Stimulated activated naive CD8-positive, alpha-beta T cell treated with anti-CD3 and anti-CD28 coated beads, Interleukin-15, amount 100 ng/mL, for 72 hours (primary cell): ENCODE results near the gene ATOH7.
"Not testable (repeated sequence)": the region's sequence is repeated elsewhere in the genome, so short reads cannot be mapped to it uniquely, and the experiment has no call there.

ENCODE experiments used
- ATAC-seq: fragments of 150-1000 bp; cut with Tn5 transposase; 2 replicates; pipeline ENCODE4 v1.10.0; 2021; ENCODE audit warnings: mild to moderate bottlenecking, moderate library complexity
- DNase-seq, 2 donors: peaks; one replicate each; pipeline ENCODE4 v3.0.0; 2021 to 2022
- H3K27ac Mint-ChIP-seq, 2 donors: one replicate each; pipeline ENCODE4 v1.8.0; 2022; ENCODE audit warnings: mild to moderate bottlenecking in 2 of 2, mixed read lengths in 2 of 2, moderate library complexity in 2 of 2
- H3K27me3 Mint-ChIP-seq: one replicate; pipeline ENCODE4 v1.8.0; 2022; ENCODE audit warnings: mixed read lengths
- H3K4me1 Mint-ChIP-seq: one replicate; pipeline ENCODE4 v1.8.0; 2022; ENCODE audit warnings: mild to moderate bottlenecking, mixed read lengths
- H3K4me3 Mint-ChIP-seq, 2 donors: one replicate each; pipeline ENCODE4 v1.8.0; 2022; ENCODE audit warnings: mild to moderate bottlenecking in 2 of 2, mixed read lengths in 2 of 2, moderate library complexity in 1 of 2
- H3K9me3 Mint-ChIP-seq, 2 donors: one replicate each; pipeline ENCODE4 v1.8.0; 2022; ENCODE audit warnings: mixed read lengths in 2 of 2

The ATOH7 gene

GRCh38 chr10:68212721-68213352, 19.1 kb downstream of the ATOH7 start:
- no peaks in the 10 kb centered on the region for H3K9me3 Mint-ChIP-seq
- H3K27ac Mint-ChIP-seq = no peak overlapping the region
- H3K4me1 Mint-ChIP-seq = peaks cover 6% of the 10 kb centered on the region
- peak; percentile 31 for ATAC-seq
- H3K4me3 Mint-ChIP-seq = no peak overlapping the region
- H3K27me3 Mint-ChIP-seq = peaks cover 7% of the 10 kb centered on the region
- DNase-seq = no peak

GRCh38 chr10:68211669-68212068, 20.2 kb downstream of the ATOH7 start:
- no peak overlapping the region for H3K27ac Mint-ChIP-seq
- ATAC-seq (no peak), DNase-seq (no peak)
- H3K4me3 Mint-ChIP-seq = no peak overlapping the region
- no peaks in the 10 kb centered on the region for H3K9me3 Mint-ChIP-seq
- H3K27me3 Mint-ChIP-seq = peaks cover 7% of the 10 kb centered on the region
- peaks cover 6% of the 10 kb centered on the region for H3K4me1 Mint-ChIP-seq

GRCh38 chr10:68208424-68209042, 23.4 kb downstream of the ATOH7 start:
- H3K4me3 Mint-ChIP-seq = no peak overlapping the region
- H3K9me3 Mint-ChIP-seq = no peaks in the 10 kb centered on the region
- peaks cover 7% of the 10 kb centered on the region for H3K27me3 Mint-ChIP-seq
- peaks cover 6% of the 10 kb centered on the region for H3K4me1 Mint-ChIP-seq
- DNase-seq (peak; percentile 21 to 42), ATAC-seq (peak; percentile 67)
- H3K27ac Mint-ChIP-seq = peak overlapping the region in 1 of 2 donors; percentile 15

GRCh38 chr10:68202960-68203353, 29.0 kb downstream of the ATOH7 start:
- H3K27me3 Mint-ChIP-seq = peaks cover 40% of the 10 kb centered on the region
- ATAC-seq (no peak), DNase-seq (no peak)
- H3K27ac Mint-ChIP-seq = no peak overlapping the region
- peak overlapping the region in 1 of 2 donors; percentile 9 for H3K4me3 Mint-ChIP-seq
- no peaks in the 10 kb centered on the region for H3K9me3 Mint-ChIP-seq
- peaks cover 7% of the 10 kb centered on the region for H3K4me1 Mint-ChIP-seq

- Mint-ChIP-seq H3K4me1 (no peaks in the 10 kb centered on the region), H3K9me3 (no peaks in the 10 kb centered on the region), H3K4me3 (no peak overlapping the region), H3K27ac (no peak overlapping the region), H3K27me3 (peaks cover 79% of the 10 kb centered on the region)
- DNase-seq (no peak), ATAC-seq (no peak)
Measured at GRCh38 chr10:68196701-68197100, 35.2 kb downstream of the ATOH7 start.

- peaks cover 72% of the 10 kb centered on the region for H3K27me3 Mint-ChIP-seq
- H3K27ac Mint-ChIP-seq, DNase-seq, H3K4me1 Mint-ChIP-seq, ATAC-seq, H3K4me3 Mint-ChIP-seq, H3K9me3 Mint-ChIP-seq: not testable (repeated sequence)
Measured at GRCh38 chr10:68195776-68196175, 36.1 kb downstream of the ATOH7 start.

GRCh38 chr10:68194290-68194689, 37.6 kb downstream of the ATOH7 start:
- DNase-seq (no peak), ATAC-seq (no peak)
- no peaks in the 10 kb centered on the region for H3K4me1 Mint-ChIP-seq
- no peaks in the 10 kb centered on the region for H3K9me3 Mint-ChIP-seq
- peak overlapping the region in 1 of 2 donors; percentile 64 for H3K27ac Mint-ChIP-seq
- no peak overlapping the region for H3K4me3 Mint-ChIP-seq
- H3K27me3 Mint-ChIP-seq = peaks cover 57% of the 10 kb centered on the region

GRCh38 chr10:68192113-68192512, 39.8 kb downstream of the ATOH7 start:
- Mint-ChIP-seq H3K4me1 (no peaks in the 10 kb centered on the region), H3K9me3 (no peaks in the 10 kb centered on the region), H3K4me3 (no peak overlapping the region), H3K27ac (no peak overlapping the region), H3K27me3 (peaks cover 46% of the 10 kb centered on the region)
- no peak for ATAC-seq
- DNase-seq = no peak

- Mint-ChIP-seq H3K9me3 (no peaks in the 10 kb centered on the region), H3K4me3 (no peak overlapping the region), H3K4me1 (no peaks in the 10 kb centered on the region), H3K27me3 (peaks cover 46% of the 10 kb centered on the region), H3K27ac (no peak overlapping the region)
- ATAC-seq = no peak
- no peak for DNase-seq
Measured at GRCh38 chr10:68188835-68189234, 43.1 kb downstream of the ATOH7 start.

- Mint-ChIP-seq H3K4me3 (no peak overlapping the region), H3K9me3 (no peaks in the 10 kb centered on the region), H3K27ac (no peak overlapping the region), H3K27me3 (peaks cover 30% of the 10 kb centered on the region), H3K4me1 (no peaks in the 10 kb centered on the region)
- DNase-seq (no peak), ATAC-seq (no peak)
Measured at GRCh38 chr10:68185085-68185484, 46.8 kb downstream of the ATOH7 start.

- no peak overlapping the region for H3K27ac Mint-ChIP-seq
- no peaks in the 10 kb centered on the region for H3K9me3 Mint-ChIP-seq
- H3K27me3 Mint-ChIP-seq = peaks cover 30% of the 10 kb centered on the region
- no peaks in the 10 kb centered on the region for H3K4me1 Mint-ChIP-seq
- ATAC-seq (no peak), DNase-seq (no peak)
- no peak overlapping the region for H3K4me3 Mint-ChIP-seq
Measured at GRCh38 chr10:68184546-68184945, 47.4 kb downstream of the ATOH7 start.
